Bronchial epithelial cell (primary cell): Measurements from ENCODE around the gene OR2C1. TPM values are rescaled to one million over a fixed set of nuclear protein-coding genes. Genes with fewer than 3 reads are reported as not detected.
A peak's percentile ranks its signal among the peaks of the same experiment; 100 is the strongest.

Source experiments
- DNase-seq: peaks from one replicate; pipeline ENCODE4 v3.0.0-alpha.2; 2010; ENCODE audit warnings: low read depth
- FAIRE-seq: peaks from 2 replicates; lab custom pipeline; 2011; peaks lifted over from hg19 to GRCh38; lab: Jason Lieb, UNC
- H3K27me3 ChIP-seq: 2 replicates; pipeline ENCODE4 v1.5.1; 2011; ENCODE audit warnings: low read length; ENCODE audit not compliant: control insufficient read depth, insufficient read depth
- H3K36me3 ChIP-seq: 2 replicates; pipeline ENCODE4 v1.5.1; 2011; ENCODE audit warnings: low read length; ENCODE audit not compliant: control insufficient read depth, insufficient read depth
- H3K4me3 ChIP-seq: 2 replicates; pipeline ENCODE4 v1.5.1; 2011; ENCODE audit warnings: mild to moderate bottlenecking, low read depth, low read length, control low read depth
- total RNA-seq: library from RNA; depleted of rRNA; stranded (reverse); fragments of >200 nt; gene quantifications from 2 replicates; pipeline ENCODE4 v1.2.1, GENCODE V29; 2014
- TF ChIP-seq, protein P1 (sequence below): IDR thresholded peaks from 2 replicates; pipeline ENCODE4 v1.5.1; 2011; ENCODE audit warnings: mild to moderate bottlenecking, moderate library complexity, low read length, control low read depth, inconsistent platforms; ENCODE audit not compliant: insufficient read depth, severe bottlenecking

The OR2C1 gene
- total RNA-seq, 1 donor from 2014 or later: not detected

GRCh38 chr16:3375680-3376079 lies 20.0 kb downstream of the OR2C1 start:
- Histone ChIP-seq H3K4me3 (no peak overlapping the region), H3K36me3 (no peaks in the 10 kb centered on the region), H3K27me3 (no peaks in the 10 kb centered on the region)
- no peak for DNase-seq
- TF ChIP-seq, protein P1, sequence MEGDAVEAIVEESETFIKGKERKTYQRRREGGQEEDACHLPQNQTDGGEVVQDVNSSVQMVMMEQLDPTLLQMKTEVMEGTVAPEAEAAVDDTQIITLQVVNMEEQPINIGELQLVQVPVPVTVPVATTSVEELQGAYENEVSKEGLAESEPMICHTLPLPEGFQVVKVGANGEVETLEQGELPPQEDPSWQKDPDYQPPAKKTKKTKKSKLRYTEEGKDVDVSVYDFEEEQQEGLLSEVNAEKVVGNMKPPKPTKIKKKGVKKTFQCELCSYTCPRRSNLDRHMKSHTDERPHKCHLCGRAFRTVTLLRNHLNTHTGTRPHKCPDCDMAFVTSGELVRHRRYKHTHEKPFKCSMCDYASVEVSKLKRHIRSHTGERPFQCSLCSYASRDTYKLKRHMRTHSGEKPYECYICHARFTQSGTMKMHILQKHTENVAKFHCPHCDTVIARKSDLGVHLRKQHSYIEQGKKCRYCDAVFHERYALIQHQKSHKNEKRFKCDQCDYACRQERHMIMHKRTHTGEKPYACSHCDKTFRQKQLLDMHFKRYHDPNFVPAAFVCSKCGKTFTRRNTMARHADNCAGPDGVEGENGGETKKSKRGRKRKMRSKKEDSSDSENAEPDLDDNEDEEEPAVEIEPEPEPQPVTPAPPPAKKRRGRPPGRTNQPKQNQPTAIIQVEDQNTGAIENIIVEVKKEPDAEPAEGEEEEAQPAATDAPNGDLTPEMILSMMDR: no peak
- FAIRE-seq: no peak

DNA sequence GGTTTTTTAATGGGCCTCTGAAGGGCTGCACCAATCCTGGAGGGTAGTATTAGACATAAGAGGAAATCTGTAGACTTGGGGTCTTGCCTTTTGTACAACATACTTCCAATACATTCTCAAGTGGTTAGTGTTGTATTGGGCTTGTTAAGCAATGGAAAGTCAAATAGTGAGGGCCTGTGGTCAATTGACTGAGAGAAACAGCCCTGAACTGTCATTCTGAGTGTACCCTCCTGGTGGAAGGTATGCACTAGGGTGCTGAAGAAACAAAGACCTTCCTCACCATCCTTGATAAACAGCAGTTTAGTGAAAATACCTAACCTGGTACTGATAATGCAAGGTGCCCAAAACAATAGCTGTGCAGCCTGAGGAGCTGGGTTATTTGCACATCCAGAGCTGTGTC lies 22.2 kb downstream of the OR2C1 start:
- peak; percentile 81 for FAIRE-seq
- Histone ChIP-seq H3K27me3 (no peaks in the 10 kb centered on the region), H3K4me3 (no peak overlapping the region), H3K36me3 (peaks cover 5% of the 10 kb centered on the region)
- no peak for DNase-seq
- TF ChIP-seq, protein P1: no peak

- H3K36me3 ChIP-seq: peaks cover 22% of the 10 kb centered on the region
- no peak overlapping the region for H3K4me3 ChIP-seq
- no peaks in the 10 kb centered on the region for H3K27me3 ChIP-seq
- DNase-seq (no peak), FAIRE-seq (no peak)
- TF ChIP-seq, protein P1: no peak
Measured at GRCh38 chr16:3383045-3383448, 27.4 kb downstream of the OR2C1 start.

DNA sequence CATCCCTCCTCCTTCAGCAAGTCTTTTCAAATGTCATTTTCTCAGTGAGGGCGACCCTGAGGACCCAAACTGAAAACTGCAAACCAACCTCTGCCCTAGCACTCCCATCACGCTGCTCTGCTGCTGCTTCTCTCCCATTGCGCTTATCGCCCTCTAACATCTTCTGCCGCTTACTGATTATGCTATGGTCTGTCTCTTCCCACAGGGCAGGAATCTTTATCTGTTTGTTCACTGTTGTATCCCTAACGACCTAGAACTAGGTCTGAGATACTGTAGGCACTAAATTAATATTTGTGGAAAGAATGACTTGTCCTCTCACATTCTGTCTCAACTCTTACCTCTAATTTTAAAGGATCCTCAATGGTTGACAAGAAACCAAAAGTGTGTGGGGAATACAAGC lies 32.6 kb downstream of the OR2C1 start:
- H3K27me3 ChIP-seq: no peaks in the 10 kb centered on the region
- TF ChIP-seq, protein P1: no peak
- peaks cover 23% of the 10 kb centered on the region for H3K36me3 ChIP-seq
- FAIRE-seq (no peak), DNase-seq (no peak)
- H3K4me3 ChIP-seq: no peak overlapping the region

- TF ChIP-seq, protein P1: no peak
- no peak for DNase-seq
- Histone ChIP-seq H3K4me3 (no peak overlapping the region), H3K36me3 (peaks cover 16% of the 10 kb centered on the region), H3K27me3 (no peaks in the 10 kb centered on the region)
- FAIRE-seq: no peak
Measured at GRCh38 chr16:3389663-3390338, 34.1 kb downstream of the OR2C1 start.

DNA sequence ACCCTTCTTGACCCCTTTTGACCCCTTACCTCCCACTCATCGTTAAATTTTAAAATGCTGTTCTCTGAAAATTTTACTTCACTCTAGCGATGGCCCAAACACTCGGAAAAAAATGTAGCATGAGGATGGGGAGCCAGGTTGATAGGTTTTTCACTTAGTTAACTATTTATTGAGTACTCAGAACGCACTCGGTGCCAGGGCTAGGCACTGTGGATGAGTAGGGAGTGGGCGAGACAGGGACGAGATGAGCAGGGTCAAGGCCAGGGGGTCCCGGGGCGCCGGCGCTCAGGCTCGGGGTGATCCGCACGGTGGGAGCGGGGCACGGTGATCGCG lies 44.7 kb downstream of the OR2C1 start:
- FAIRE-seq (no peak), DNase-seq (peak; percentile 2)
- TF ChIP-seq, protein P1: no peak
- peaks cover 13% of the 10 kb centered on the region for H3K36me3 ChIP-seq
- no peaks in the 10 kb centered on the region for H3K27me3 ChIP-seq
- H3K4me3 ChIP-seq: peak overlapping the region; percentile 73
